ENCODE data around the gene VIPR1. TPM values are rescaled to one million over a fixed set of nuclear protein-coding genes. Genes with fewer than 3 reads are reported as not detected.
A peak's percentile ranks its signal among the peaks of the same experiment; 100 is the strongest.

VIPR1 gene, protein sequence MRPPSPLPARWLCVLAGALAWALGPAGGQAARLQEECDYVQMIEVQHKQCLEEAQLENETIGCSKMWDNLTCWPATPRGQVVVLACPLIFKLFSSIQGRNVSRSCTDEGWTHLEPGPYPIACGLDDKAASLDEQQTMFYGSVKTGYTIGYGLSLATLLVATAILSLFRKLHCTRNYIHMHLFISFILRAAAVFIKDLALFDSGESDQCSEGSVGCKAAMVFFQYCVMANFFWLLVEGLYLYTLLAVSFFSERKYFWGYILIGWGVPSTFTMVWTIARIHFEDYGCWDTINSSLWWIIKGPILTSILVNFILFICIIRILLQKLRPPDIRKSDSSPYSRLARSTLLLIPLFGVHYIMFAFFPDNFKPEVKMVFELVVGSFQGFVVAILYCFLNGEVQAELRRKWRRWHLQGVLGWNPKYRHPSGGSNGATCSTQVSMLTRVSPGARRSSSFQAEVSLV
- total RNA-seq (2021; ENCODE audit: unreplicated experiment), result 0.41 TPM
- polyA plus RNA-seq (2012; ENCODE audit: insufficient read length), result 0.29 TPM
- percentile 16 among the genes with signal in this experiment for Bru-seq, nascent RNA
- percentile 16 among the genes with signal in this experiment for BruChase-seq, experiment 1, labeled RNA remaining after a 2-hour chase
- percentile 13 among the genes with signal in this experiment for BruChase-seq, experiment 2, labeled RNA remaining after a 6-hour chase
- long read RNA-seq, partial matches to known transcripts, result 0 of 1 reads
- long read RNA-seq, other reads (novel, unspliced or antisense), result 1 of 1 reads

GRCh38 chr3:42502429-42503250 is at the start of gene VIPR1:
TSS of gene VIPR1 (plus strand) at chr3:42502643. CDS start at chr3:42502736, 93 bp downstream.
- Histone ChIP-seq H3K4me1 (ENCODE audit: control insufficient read depth, insufficient read depth, low read length) (no peaks in the 10 kb centered on the region), H3K27me3 (ENCODE audit: control insufficient read depth, insufficient read depth, low read length) (no peaks in the 10 kb centered on the region; the same call in 1 of the 2 replicates), H3K27ac (ENCODE audit: low read length) (no peak within 1 kb of the TSS), H3K9me3 (ENCODE audit: control insufficient read depth, insufficient read depth, low read depth, low read length) (no peaks in the 10 kb centered on the region), H3K36me3 (ENCODE audit: control insufficient read depth, insufficient read depth, low read length) (no peaks in the 10 kb centered on the region), H3K4me3 (ENCODE audit: low read depth in 2 of 2, low read length in 2 of 2) (peak within 1 kb of the TSS; percentile 31 to 53)
- ChIA-PET POLR2A (no interaction called here), CTCF (interaction anchor here (0.5 to 0.8 kb wide), 3 partner anchors 32 to 328 kb away, joined by 3 to 4 read pairs (median 4); no protein-coding TSS in a partner anchor)
- BruUV-seq (replicated peaks), result no TSS peak
- peak; percentile 86 for ATAC-seq
- TF ChIP-seq, protein P1, sequence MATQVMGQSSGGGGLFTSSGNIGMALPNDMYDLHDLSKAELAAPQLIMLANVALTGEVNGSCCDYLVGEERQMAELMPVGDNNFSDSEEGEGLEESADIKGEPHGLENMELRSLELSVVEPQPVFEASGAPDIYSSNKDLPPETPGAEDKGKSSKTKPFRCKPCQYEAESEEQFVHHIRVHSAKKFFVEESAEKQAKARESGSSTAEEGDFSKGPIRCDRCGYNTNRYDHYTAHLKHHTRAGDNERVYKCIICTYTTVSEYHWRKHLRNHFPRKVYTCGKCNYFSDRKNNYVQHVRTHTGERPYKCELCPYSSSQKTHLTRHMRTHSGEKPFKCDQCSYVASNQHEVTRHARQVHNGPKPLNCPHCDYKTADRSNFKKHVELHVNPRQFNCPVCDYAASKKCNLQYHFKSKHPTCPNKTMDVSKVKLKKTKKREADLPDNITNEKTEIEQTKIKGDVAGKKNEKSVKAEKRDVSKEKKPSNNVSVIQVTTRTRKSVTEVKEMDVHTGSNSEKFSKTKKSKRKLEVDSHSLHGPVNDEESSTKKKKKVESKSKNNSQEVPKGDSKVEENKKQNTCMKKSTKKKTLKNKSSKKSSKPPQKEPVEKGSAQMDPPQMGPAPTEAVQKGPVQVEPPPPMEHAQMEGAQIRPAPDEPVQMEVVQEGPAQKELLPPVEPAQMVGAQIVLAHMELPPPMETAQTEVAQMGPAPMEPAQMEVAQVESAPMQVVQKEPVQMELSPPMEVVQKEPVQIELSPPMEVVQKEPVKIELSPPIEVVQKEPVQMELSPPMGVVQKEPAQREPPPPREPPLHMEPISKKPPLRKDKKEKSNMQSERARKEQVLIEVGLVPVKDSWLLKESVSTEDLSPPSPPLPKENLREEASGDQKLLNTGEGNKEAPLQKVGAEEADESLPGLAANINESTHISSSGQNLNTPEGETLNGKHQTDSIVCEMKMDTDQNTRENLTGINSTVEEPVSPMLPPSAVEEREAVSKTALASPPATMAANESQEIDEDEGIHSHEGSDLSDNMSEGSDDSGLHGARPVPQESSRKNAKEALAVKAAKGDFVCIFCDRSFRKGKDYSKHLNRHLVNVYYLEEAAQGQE (IDR thresholded peaks at IDR 0.05; ENCODE audit: insufficient read depth in 1 of 2, low read depth in 2 of 2, low read length in 1 of 2), result no peak
- TF ChIP-seq POLR2AphosphoS5 (IDR thresholded peaks at IDR 0.05; ENCODE audit: low read depth, low read length) (no peak), SIN3A (IDR thresholded peaks at IDR 0.05; ENCODE audit: borderline replicate concordance, insufficient read depth, low read depth, low read length) (no peak), TCF7L2 (IDR thresholded peaks at IDR 0.05; ENCODE audit: low read depth, low read length) (no peak)
- TF ChIP-seq, protein P2, sequence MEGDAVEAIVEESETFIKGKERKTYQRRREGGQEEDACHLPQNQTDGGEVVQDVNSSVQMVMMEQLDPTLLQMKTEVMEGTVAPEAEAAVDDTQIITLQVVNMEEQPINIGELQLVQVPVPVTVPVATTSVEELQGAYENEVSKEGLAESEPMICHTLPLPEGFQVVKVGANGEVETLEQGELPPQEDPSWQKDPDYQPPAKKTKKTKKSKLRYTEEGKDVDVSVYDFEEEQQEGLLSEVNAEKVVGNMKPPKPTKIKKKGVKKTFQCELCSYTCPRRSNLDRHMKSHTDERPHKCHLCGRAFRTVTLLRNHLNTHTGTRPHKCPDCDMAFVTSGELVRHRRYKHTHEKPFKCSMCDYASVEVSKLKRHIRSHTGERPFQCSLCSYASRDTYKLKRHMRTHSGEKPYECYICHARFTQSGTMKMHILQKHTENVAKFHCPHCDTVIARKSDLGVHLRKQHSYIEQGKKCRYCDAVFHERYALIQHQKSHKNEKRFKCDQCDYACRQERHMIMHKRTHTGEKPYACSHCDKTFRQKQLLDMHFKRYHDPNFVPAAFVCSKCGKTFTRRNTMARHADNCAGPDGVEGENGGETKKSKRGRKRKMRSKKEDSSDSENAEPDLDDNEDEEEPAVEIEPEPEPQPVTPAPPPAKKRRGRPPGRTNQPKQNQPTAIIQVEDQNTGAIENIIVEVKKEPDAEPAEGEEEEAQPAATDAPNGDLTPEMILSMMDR (IDR thresholded peaks at IDR 0.05), result no peak
- in situ Hi-C loops (cut with HindIII; ENCODE audit: low pct_unique_long_range_greater_than_20kb, low sequenced_read_pairs) (no loop called here), intact Hi-C loops (cut with micrococcal nuclease; ENCODE audit: unreplicated experiment) (loop anchor here (2.0 kb wide), 1 partner anchor 38 kb away; no protein-coding TSS in a partner anchor)
- no peak for DNase-seq (ENCODE audit: low read depth, low spot score)

DNA sequence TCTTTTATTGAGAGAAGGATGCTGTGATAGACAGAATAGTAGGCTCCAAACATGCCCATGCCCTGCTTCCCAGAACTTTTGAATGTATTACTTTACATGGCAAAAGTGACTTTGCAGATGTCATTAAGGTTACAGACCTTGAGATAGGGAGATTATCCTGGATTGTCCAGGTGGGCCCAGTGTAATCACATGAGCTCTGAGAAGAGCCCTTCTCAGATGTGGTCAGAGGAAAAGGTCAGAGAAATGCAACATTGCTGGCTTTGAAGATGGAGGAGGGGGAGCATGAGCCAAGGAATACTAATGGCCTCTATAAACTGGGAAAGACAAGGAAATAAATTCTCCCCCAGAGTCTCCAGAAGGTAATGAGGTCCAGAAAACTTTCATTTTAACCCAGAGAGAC is 46.2 kb upstream of the VIPR1 start:
- ChIA-PET POLR2A (no interaction called here), CTCF (no interaction called here)
- H3K27me3 ChIP-seq (ENCODE audit: control insufficient read depth, insufficient read depth, low read length), result no peaks in the 10 kb centered on the region
- no peak for DNase-seq (ENCODE audit: low read depth, low spot score)
- intact Hi-C loops (cut with micrococcal nuclease; ENCODE audit: unreplicated experiment) (no loop called here), in situ Hi-C loops (cut with HindIII; ENCODE audit: low pct_unique_long_range_greater_than_20kb, low sequenced_read_pairs) (no loop called here)
- ATAC-seq, result no peak
- H3K36me3 ChIP-seq (ENCODE audit: control insufficient read depth, insufficient read depth, low read length), result no peaks in the 10 kb centered on the region
- H3K27ac ChIP-seq (ENCODE audit: low read length), result no peak overlapping the region
- H3K4me1 ChIP-seq (ENCODE audit: control insufficient read depth, insufficient read depth, low read length), result no peaks in the 10 kb centered on the region
- H3K9me3 ChIP-seq (ENCODE audit: control insufficient read depth, insufficient read depth, low read depth, low read length), result no peaks in the 10 kb centered on the region
- H3K4me3 ChIP-seq (ENCODE audit: low read depth in 2 of 2, low read length in 2 of 2), result no peak overlapping the region
- BruUV-seq (replicated peaks), result no TSS peak
- TF ChIP-seq TCF7L2 (IDR thresholded peaks at IDR 0.05; ENCODE audit: low read depth, low read length) (no peak), SIN3A (IDR thresholded peaks at IDR 0.05; ENCODE audit: borderline replicate concordance, insufficient read depth, low read depth, low read length) (no peak), POLR2AphosphoS5 (IDR thresholded peaks at IDR 0.05; ENCODE audit: low read depth, low read length) (no peak)
- TF ChIP-seq, protein P1 (IDR thresholded peaks at IDR 0.05; ENCODE audit: insufficient read depth in 1 of 2, low read depth in 2 of 2, low read length in 1 of 2), result no peak
- TF ChIP-seq, protein P2 (IDR thresholded peaks at IDR 0.05), result no peak

Measured in Panc1 (cell line).